Retina (tissue), 1 donor: ENCODE measurements around the gene FAM200A.

Source experiments
- DNase-seq: peaks from one replicate; pipeline ENCODE4 v3.0.0-alpha.2; 2016

Gene FAM200A

DNA sequence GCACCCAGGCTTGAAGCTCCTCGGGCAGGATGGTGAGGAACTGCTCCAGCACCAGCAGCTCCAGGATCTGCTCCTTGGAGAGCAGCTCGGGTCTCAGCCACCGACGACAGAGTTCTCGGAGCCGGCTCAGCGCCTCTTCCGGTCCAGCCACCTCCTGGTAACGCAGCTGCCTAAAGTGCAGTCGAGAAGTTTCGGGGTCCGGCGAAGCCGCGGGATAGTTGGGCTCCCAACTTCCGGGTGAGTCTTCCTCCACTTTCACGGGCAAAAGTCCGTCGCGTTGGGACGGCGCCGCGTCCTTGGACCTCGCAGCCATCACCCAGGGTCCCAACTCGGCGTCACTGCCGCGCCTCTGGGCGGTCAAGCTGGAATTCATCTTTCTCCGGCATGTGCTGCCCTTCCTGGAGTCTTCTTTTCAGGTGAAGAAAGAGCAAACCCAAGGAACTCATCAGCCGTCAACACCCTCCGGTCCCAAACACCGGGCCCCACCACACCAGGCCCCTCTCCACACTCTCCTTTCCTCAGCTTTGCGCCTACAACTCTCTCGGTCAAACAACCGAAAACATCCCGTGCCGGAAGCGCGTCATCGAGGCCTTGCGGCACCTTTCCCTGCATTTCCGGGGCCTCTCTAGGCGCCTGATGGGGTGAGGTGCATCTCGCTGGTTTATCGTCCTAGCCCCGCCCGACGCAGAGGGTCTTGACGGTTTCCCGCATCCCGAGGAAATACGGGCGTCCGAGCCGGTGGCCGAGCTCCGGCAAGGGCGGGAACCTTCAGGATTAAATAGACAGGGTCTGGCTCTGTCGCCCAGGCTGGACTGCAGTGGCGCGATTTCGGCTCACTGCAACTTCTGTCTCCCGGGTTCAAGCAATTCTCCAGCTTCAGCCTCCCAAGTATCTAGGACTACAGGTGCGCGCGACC lies 51.9 kb downstream of the FAM200A start, which contains the start of gene ZNF394:
Gene ZNF394, minus strand, starts transcription at position 561 of the 916 bp plus-strand sequence. Its CDS starts 188 bp downstream, at position 373.
- peak; percentile 94 for DNase-seq

DNA sequence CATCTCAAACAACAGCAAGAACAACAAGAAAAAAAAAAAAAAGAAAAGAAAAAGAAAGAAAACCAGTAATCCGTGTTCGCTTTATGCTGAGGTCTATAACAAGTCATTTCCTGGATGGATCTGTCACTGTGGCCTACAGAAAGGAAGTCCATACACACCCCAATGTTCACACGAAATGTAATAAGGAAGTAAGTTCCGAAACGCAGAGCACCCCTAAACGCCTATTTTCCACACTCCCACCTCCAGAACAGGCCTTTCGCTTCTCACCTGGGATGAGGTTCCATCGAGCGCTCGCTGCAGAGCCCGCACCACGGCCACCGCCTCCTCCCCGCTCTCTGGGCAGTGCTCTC lies 52.6 kb downstream of the FAM200A start:
- no peak for DNase-seq

DNA sequence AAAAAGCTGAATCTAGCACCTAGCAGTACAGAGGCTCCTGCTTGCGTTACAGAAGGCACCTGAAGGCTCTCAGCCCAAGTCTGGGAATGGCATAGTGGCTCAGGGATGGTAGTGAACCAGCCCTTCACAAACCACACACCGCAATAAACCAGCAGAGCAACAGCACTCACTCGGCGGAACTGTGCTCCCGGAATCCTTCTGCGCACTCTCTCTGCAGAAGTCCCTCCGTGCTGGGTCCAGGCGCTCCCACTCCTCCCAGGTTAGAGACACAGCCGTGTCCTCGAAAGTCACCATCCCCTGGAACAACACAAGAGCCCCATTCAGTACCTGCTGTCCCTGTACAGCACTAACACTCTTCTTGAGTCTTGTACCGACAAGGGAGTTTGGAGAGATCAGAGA lies 53.4 kb downstream of the FAM200A start:
- DNase-seq, result no peak

DNA sequence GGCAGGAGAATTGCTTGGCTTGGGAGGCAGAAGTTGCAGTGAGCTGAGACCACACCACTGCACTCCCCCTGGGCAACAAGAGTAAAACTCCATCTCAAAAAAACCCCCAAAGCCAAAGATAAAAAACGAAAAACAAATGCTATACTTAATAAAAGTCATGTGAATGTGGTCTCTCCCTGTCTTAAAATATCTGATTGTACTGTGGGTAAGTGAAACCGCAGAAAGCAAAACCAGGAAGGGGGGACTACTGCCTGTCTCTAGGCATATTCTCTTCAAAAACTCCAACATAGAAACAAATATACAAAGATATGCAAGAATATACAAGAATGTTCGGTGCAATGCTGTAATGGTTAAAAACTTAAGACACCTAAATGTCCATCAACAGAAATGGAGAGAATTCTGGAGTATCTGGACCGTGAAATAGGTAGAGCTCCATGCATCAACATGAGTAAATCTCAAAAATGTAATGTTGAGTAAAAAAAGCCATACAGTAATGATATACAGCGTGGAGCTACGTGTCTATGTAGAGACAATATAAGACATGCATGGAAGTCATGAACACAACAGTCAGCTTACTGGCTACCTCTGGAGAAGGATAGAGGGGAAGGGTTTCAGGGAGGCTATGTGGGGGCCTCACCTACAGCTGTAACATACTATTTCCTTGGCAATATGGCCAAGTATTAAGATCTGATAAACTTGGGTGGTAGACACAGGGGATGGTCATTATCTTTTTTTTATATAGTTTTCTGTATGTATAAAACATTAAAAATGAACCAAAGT lies 54.0 kb downstream of the FAM200A start:
- DNase-seq, result no peak
